ENCODE results near the gene UNG. TPM values are rescaled to one million over a fixed set of nuclear protein-coding genes. Genes with fewer than 3 reads are reported as not detected.
A peak's percentile ranks its signal among the peaks of the same experiment; 100 is the strongest.

The UNG gene
- polyA plus RNA-seq, 1 donor = 36.5 TPM

- 100% methylated on average over 3 of the region's 4 CpGs for WGBS (ENCODE audit: insufficient coverage, low lambda C conversion rate)
- Histone ChIP-seq H3K4me1 (ENCODE audit: control insufficient read depth, insufficient read depth, low read length) (peaks cover 6% of the 10 kb centered on the region), H3K27ac (ENCODE audit: low read length) (no peak overlapping the region), H3K27me3 (ENCODE audit: control insufficient read depth, insufficient read depth, low read length) (no peaks in the 10 kb centered on the region), H3K36me3 (ENCODE audit: control insufficient read depth, insufficient read depth, low read length) (peaks cover 50% of the 10 kb centered on the region), H3K4me3 (ENCODE audit: low read length) (no peak overlapping the region), H3K9me3 (ENCODE audit: control insufficient read depth, low read depth, low read length) (no peaks in the 10 kb centered on the region)
- DNase-seq = no peak
Measured at GRCh38 chr12:109100741-109101140, 3.3 kb downstream of the UNG start.

GRCh38 chr12:109102491-109102890 lies 5.1 kb downstream of the UNG start:
- peaks cover 60% of the 10 kb centered on the region for H3K36me3 ChIP-seq (ENCODE audit: control insufficient read depth, insufficient read depth, low read length)
- 100% methylated on average over 1 of the region's 3 CpGs for WGBS (ENCODE audit: insufficient coverage, low lambda C conversion rate)

GRCh38 chr12:109105176-109105575 lies 7.8 kb downstream of the UNG start:
- no CpG with 5 or more reads among the region's 5 CpGs for WGBS (ENCODE audit: insufficient coverage, low lambda C conversion rate)
- Histone ChIP-seq H3K27ac (ENCODE audit: low read length) (no peak overlapping the region), H3K27me3 (ENCODE audit: control insufficient read depth, insufficient read depth, low read length) (no peaks in the 10 kb centered on the region), H3K9me3 (ENCODE audit: control insufficient read depth, low read depth, low read length) (no peaks in the 10 kb centered on the region), H3K4me3 (ENCODE audit: low read length) (no peak overlapping the region), H3K36me3 (ENCODE audit: control insufficient read depth, insufficient read depth, low read length) (peaks cover 62% of the 10 kb centered on the region), H3K4me1 (ENCODE audit: control insufficient read depth, insufficient read depth, low read length) (no peaks in the 10 kb centered on the region)
- no peak for DNase-seq

More at GRCh38 chr12:109102491-109102890, 5.1 kb downstream of the UNG start:
- Histone ChIP-seq H3K27me3 (ENCODE audit: control insufficient read depth, insufficient read depth, low read length) (no peaks in the 10 kb centered on the region), H3K27ac (ENCODE audit: low read length) (no peak overlapping the region), H3K4me1 (ENCODE audit: control insufficient read depth, insufficient read depth, low read length) (peaks cover 6% of the 10 kb centered on the region), H3K9me3 (ENCODE audit: control insufficient read depth, low read depth, low read length) (no peaks in the 10 kb centered on the region), H3K4me3 (ENCODE audit: low read length) (no peak overlapping the region)
- DNase-seq = no peak

GRCh38 chr12:109109746-109110350 lies 12.5 kb downstream of the UNG start:
- Histone ChIP-seq H3K27ac (ENCODE audit: low read length) (no peak overlapping the region), H3K27me3 (ENCODE audit: control insufficient read depth, insufficient read depth, low read length) (no peaks in the 10 kb centered on the region), H3K4me1 (ENCODE audit: control insufficient read depth, insufficient read depth, low read length) (peaks cover 11% of the 10 kb centered on the region), H3K36me3 (ENCODE audit: control insufficient read depth, insufficient read depth, low read length) (peaks cover 30% of the 10 kb centered on the region), H3K9me3 (ENCODE audit: control insufficient read depth, low read depth, low read length) (no peaks in the 10 kb centered on the region), H3K4me3 (ENCODE audit: low read length) (no peak overlapping the region)
- WGBS (ENCODE audit: insufficient coverage, low lambda C conversion rate) = no CpG with 5 or more reads among the region's 6 CpGs
- DNase-seq = no peak

- DNase-seq = peak; percentile 90 to 93
- H3K27ac ChIP-seq (ENCODE audit: low read length) = peak overlapping the region; percentile 96
- H3K4me1 ChIP-seq (ENCODE audit: control insufficient read depth, insufficient read depth, low read length) = peaks cover 23% of the 10 kb centered on the region
- peak overlapping the region; percentile 81 for H3K4me3 ChIP-seq (ENCODE audit: low read length)
- no CpG with 5 or more reads among the region's 28 CpGs for WGBS (ENCODE audit: insufficient coverage, low lambda C conversion rate)
- no peaks in the 10 kb centered on the region for H3K9me3 ChIP-seq (ENCODE audit: control insufficient read depth, low read depth, low read length)
- H3K27me3 ChIP-seq (ENCODE audit: control insufficient read depth, insufficient read depth, low read length) = no peaks in the 10 kb centered on the region
- peaks cover 18% of the 10 kb centered on the region for H3K36me3 ChIP-seq (ENCODE audit: control insufficient read depth, insufficient read depth, low read length)
Measured at GRCh38 chr12:109110988-109111495, 13.6 kb downstream of the UNG start.

GRCh38 chr12:109112720-109113465 lies 15.5 kb downstream of the UNG start:
- no peak overlapping the region for H3K27ac ChIP-seq (ENCODE audit: low read length)
- DNase-seq = no peak
- H3K4me1 ChIP-seq (ENCODE audit: control insufficient read depth, insufficient read depth, low read length) = peaks cover 37% of the 10 kb centered on the region
- WGBS (ENCODE audit: insufficient coverage, low lambda C conversion rate) = 91% methylated on average over 6 of the region's 11 CpGs
- no peak overlapping the region for H3K4me3 ChIP-seq (ENCODE audit: low read length)
- no peaks in the 10 kb centered on the region for H3K27me3 ChIP-seq (ENCODE audit: control insufficient read depth, insufficient read depth, low read length)
- no peaks in the 10 kb centered on the region for H3K9me3 ChIP-seq (ENCODE audit: control insufficient read depth, low read depth, low read length)
- peaks cover 11% of the 10 kb centered on the region for H3K36me3 ChIP-seq (ENCODE audit: control insufficient read depth, insufficient read depth, low read length)

GRCh38 chr12:109113661-109114321 lies 16.4 kb downstream of the UNG start:
- Histone ChIP-seq H3K27ac (ENCODE audit: low read length) (peak overlapping the region; percentile 37), H3K27me3 (ENCODE audit: control insufficient read depth, insufficient read depth, low read length) (no peaks in the 10 kb centered on the region), H3K4me1 (ENCODE audit: control insufficient read depth, insufficient read depth, low read length) (peaks cover 37% of the 10 kb centered on the region), H3K9me3 (ENCODE audit: control insufficient read depth, low read depth, low read length) (no peaks in the 10 kb centered on the region), H3K36me3 (ENCODE audit: control insufficient read depth, insufficient read depth, low read length) (peaks cover 5% of the 10 kb centered on the region), H3K4me3 (ENCODE audit: low read length) (no peak overlapping the region)
- no peak for DNase-seq
- no CpG with 5 or more reads among the region's 5 CpGs for WGBS (ENCODE audit: insufficient coverage, low lambda C conversion rate)

GRCh38 chr12:109114644-109115043 lies 17.2 kb downstream of the UNG start:
- no peak for DNase-seq
- H3K4me1 ChIP-seq (ENCODE audit: control insufficient read depth, insufficient read depth, low read length) = peaks cover 37% of the 10 kb centered on the region
- no peaks in the 10 kb centered on the region for H3K27me3 ChIP-seq (ENCODE audit: control insufficient read depth, insufficient read depth, low read length)
- H3K36me3 ChIP-seq (ENCODE audit: control insufficient read depth, insufficient read depth, low read length) = peaks cover 5% of the 10 kb centered on the region
- WGBS (ENCODE audit: insufficient coverage, low lambda C conversion rate) = 80% methylated on average over 1 of the region's 2 CpGs
- H3K9me3 ChIP-seq (ENCODE audit: control insufficient read depth, low read depth, low read length) = no peaks in the 10 kb centered on the region
- H3K27ac ChIP-seq (ENCODE audit: low read length) = peak overlapping the region; percentile 93
- H3K4me3 ChIP-seq (ENCODE audit: low read length) = no peak overlapping the region

- Histone ChIP-seq H3K4me1 (ENCODE audit: control insufficient read depth, insufficient read depth, low read length) (peaks cover 37% of the 10 kb centered on the region), H3K27me3 (ENCODE audit: control insufficient read depth, insufficient read depth, low read length) (no peaks in the 10 kb centered on the region), H3K27ac (ENCODE audit: low read length) (peak overlapping the region; percentile 93), H3K36me3 (ENCODE audit: control insufficient read depth, insufficient read depth, low read length) (no peaks in the 10 kb centered on the region), H3K4me3 (ENCODE audit: low read length) (no peak overlapping the region), H3K9me3 (ENCODE audit: control insufficient read depth, low read depth, low read length) (no peaks in the 10 kb centered on the region)
- DNase-seq = peak in 1 of 2 donors; percentile 62
- no CpG with 5 or more reads among the region's 3 CpGs for whole genome bisulfite sequencing (ENCODE audit: insufficient coverage, low lambda C conversion rate)
Measured at GRCh38 chr12:109115404-109115757, 18.0 kb downstream of the UNG start.

- Histone ChIP-seq H3K4me3 (ENCODE audit: low read length) (no peak within 1 kb of the TSS), H3K27me3 (ENCODE audit: control insufficient read depth, insufficient read depth, low read length) (no peaks in the 10 kb centered on the region), H3K4me1 (ENCODE audit: control insufficient read depth, insufficient read depth, low read length) (peaks cover 37% of the 10 kb centered on the region), H3K36me3 (ENCODE audit: control insufficient read depth, insufficient read depth, low read length) (no peaks in the 10 kb centered on the region), H3K27ac (ENCODE audit: low read length) (peak within 1 kb of the TSS; percentile 93), H3K9me3 (ENCODE audit: control insufficient read depth, low read depth, low read length) (no peaks in the 10 kb centered on the region)
- peak; percentile 82 to 92 for DNase-seq
- WGBS (ENCODE audit: insufficient coverage, low lambda C conversion rate) = no CpG with 5 or more reads among the region's 14 CpGs
Measured at GRCh38 chr12:109115758-109116610, 18.6 kb downstream of the UNG start, which contains the start of gene ACACB. Gene ACACB, plus strand, starts transcription at chr12:109116587. Its CDS starts 22,819 bp downstream, at chr12:109139406.

Data from large intestine (tissue), 3 donors.